Neural cell (in vitro differentiated cells): ENCODE data around the gene C10orf90. TPM values are rescaled to one million over a fixed set of nuclear protein-coding genes. Genes with fewer than 3 reads are reported as not detected.

Experiments
- H2AFZ ChIP-seq: fragments of 200-600, 300-800 bp; sonication (generic), shearing (Covaris generic); 2 replicates; pipeline ENCODE4 v1.6.0; 2014; ENCODE audit warnings: low read depth, mild to moderate bottlenecking, antibody characterized with exemption, low read length, moderate library complexity
- H3F3A ChIP-seq: fragments of 200-600 bp; shearing (Covaris generic); 2 replicates; pipeline ENCODE4 v1.6.1; 2016; ENCODE audit warnings: mild to moderate bottlenecking, moderate library complexity, mixed read lengths, antibody characterized with exemption, low read length; ENCODE audit not compliant: insufficient read depth, poor library complexity, severe bottlenecking
- H3K27ac ChIP-seq: fragments of 200-600, 300-800 bp; sonication (generic), shearing (Covaris generic); 2 replicates; pipeline ENCODE4 v1.5.1; 2014; ENCODE audit warnings: mild to moderate bottlenecking, low read length, moderate library complexity
- H3K27me3 ChIP-seq: fragments of 300-800, 200-600 bp; sonication (generic), shearing (Covaris generic); 2 replicates; pipeline ENCODE4 v1.6.0; 2014; ENCODE audit warnings: mild to moderate bottlenecking, low read depth, low read length, moderate library complexity; ENCODE audit not compliant: insufficient read depth
- H3K36me3 ChIP-seq: fragments of 300-800, 200-600 bp; sonication (generic), shearing (Covaris generic); 2 replicates; pipeline ENCODE4 v1.5.1; 2014; ENCODE audit warnings: mild to moderate bottlenecking, antibody characterized with exemption, low read length, moderate library complexity; ENCODE audit not compliant: insufficient read depth
- H3K4me2 ChIP-seq: fragments of 300-800, 200-600 bp; sonication (generic), shearing (Covaris generic); 2 replicates; pipeline ENCODE4 v1.6.0; 2014; ENCODE audit warnings: mild to moderate bottlenecking, low read length
- H3K4me3 ChIP-seq: fragments of 300-800, 200-600 bp; sonication (generic), shearing (Covaris generic); 2 replicates; pipeline ENCODE4 v1.5.1; 2014; ENCODE audit warnings: mild to moderate bottlenecking, low read length, moderate library complexity
- H3K79me2 ChIP-seq: fragments of 200-600 bp; shearing (Covaris generic); replicated peaks from 2 replicates; pipeline ENCODE4 v1.6.0; 2014; ENCODE audit warnings: mild to moderate bottlenecking, low read length, moderate library complexity; ENCODE audit not compliant: insufficient read depth
- H3K9ac ChIP-seq: fragments of 300-800, 200-600 bp; sonication (generic), shearing (Covaris generic); 2 replicates; pipeline ENCODE4 v1.6.1; 2016; ENCODE audit warnings: mild to moderate bottlenecking, low read length, mixed read lengths
- H3K9me2 ChIP-seq: fragments of 200-600 bp; shearing (Covaris generic); 2 replicates; pipeline ENCODE4 v1.6.1; 2016; ENCODE audit warnings: mild to moderate bottlenecking, low read length, mixed read lengths; ENCODE audit not compliant: insufficient read depth
- H3K9me3 ChIP-seq: fragments of 200-600, 300-800 bp; sonication (generic), shearing (Covaris generic); 2 replicates; pipeline ENCODE4 v1.6.1; 2016; ENCODE audit warnings: mild to moderate bottlenecking, mixed run types, low read length, moderate library complexity, mixed read lengths
- H4K20me1 ChIP-seq: fragments of 200-600 bp; shearing (Covaris generic); 2 replicates; pipeline ENCODE4 v1.6.1; 2016; ENCODE audit warnings: mild to moderate bottlenecking, mixed run types; ENCODE audit not compliant: insufficient read depth
- CTCF ChIP-seq: fragments of 450-650 bp; IDR thresholded peaks from 2 replicates; pipeline ENCODE4 v1.5.1; 2014; ENCODE audit warnings: antibody characterized with exemption, mild to moderate bottlenecking, moderate library complexity; ENCODE audit not compliant: poor library complexity, severe bottlenecking
- EP300 ChIP-seq: fragments of 450-650 bp; conservative IDR thresholded peaks from 2 replicates; pipeline ENCODE4 v1.6.1; 2014; ENCODE audit warnings: antibody characterized with exemption, mild to moderate bottlenecking, moderate library complexity; ENCODE audit not compliant: poor library complexity, severe bottlenecking
- RAD21 ChIP-seq: fragments of 450-650 bp; conservative IDR thresholded peaks from 2 replicates; pipeline ENCODE4 v1.6.1; 2014; ENCODE audit warnings: antibody characterized with exemption, mild to moderate bottlenecking, moderate library complexity
- REST ChIP-seq: IDR thresholded peaks from 2 replicates; pipeline ENCODE4 v1.6.1; 2012; ENCODE audit warnings: borderline replicate concordance
- polyA plus RNA-seq: library from polyadenylated mRNA; depleted of rRNA; stranded (reverse); fragments of >200 nt; gene quantifications from 2 replicates; pipeline ENCODE4 v1.2.3, GENCODE V29; 2014

The C10orf90 gene
- polyA plus RNA-seq, 1 donor from 2014 or later = not detected

- H3F3A ChIP-seq = no peaks in the 10 kb centered on the region
- no peak overlapping the region for H3K27ac ChIP-seq
- no peak overlapping the region for H2AFZ ChIP-seq
- no peaks in the 10 kb centered on the region for H3K9me3 ChIP-seq
- no peak overlapping the region for H3K4me2 ChIP-seq
- H3K27me3 ChIP-seq = no peaks in the 10 kb centered on the region
- no peaks in the 10 kb centered on the region for H4K20me1 ChIP-seq
- no peaks in the 10 kb centered on the region for H3K36me3 ChIP-seq
- H3K9ac ChIP-seq = no peak overlapping the region
- H3K4me3 ChIP-seq = no peak overlapping the region
- TF ChIP-seq CTCF (no peak), RAD21 (no peak)
- H3K9me2 ChIP-seq = no peaks in the 10 kb centered on the region
- no peaks in the 10 kb centered on the region for H3K79me2 ChIP-seq
Measured at GRCh38 chr10:126458466-126458865, 212.0 kb downstream of the C10orf90 start.

GRCh38 chr10:126456632-126457031 lies 213.9 kb downstream of the C10orf90 start:
- Histone ChIP-seq H3K27ac (no peak overlapping the region), H3K4me3 (no peak overlapping the region), H3K9me2 (no peaks in the 10 kb centered on the region), H3K9me3 (no peaks in the 10 kb centered on the region), H3F3A (no peaks in the 10 kb centered on the region), H4K20me1 (no peaks in the 10 kb centered on the region), H3K36me3 (no peaks in the 10 kb centered on the region), H3K27me3 (no peaks in the 10 kb centered on the region), H3K4me2 (no peak overlapping the region), H3K9ac (no peak overlapping the region), H2AFZ (no peak overlapping the region), H3K79me2 (no peaks in the 10 kb centered on the region)
- TF ChIP-seq EP300 (no peak), CTCF (no peak), RAD21 (no peak), REST (no peak)

GRCh38 chr10:126455766-126456405 lies 214.6 kb downstream of the C10orf90 start:
- Histone ChIP-seq H3K9me2 (no peaks in the 10 kb centered on the region), H3K27me3 (no peaks in the 10 kb centered on the region), H3K9me3 (peaks cover 4% of the 10 kb centered on the region), H3K9ac (no peak overlapping the region), H3K4me2 (no peak overlapping the region), H2AFZ (no peak overlapping the region), H3K27ac (no peak overlapping the region), H3K4me3 (no peak overlapping the region), H3F3A (no peaks in the 10 kb centered on the region), H3K79me2 (no peaks in the 10 kb centered on the region), H3K36me3 (no peaks in the 10 kb centered on the region), H4K20me1 (no peaks in the 10 kb centered on the region)
- TF ChIP-seq CTCF = no peak
